GM12878 (cell line): ENCODE measurements around the gene SLC2A9. TPM values are rescaled to one million over a fixed set of nuclear protein-coding genes. Genes with fewer than 3 reads are reported as not detected.

Source experiments
- ATAC-seq: fragments of 200-7000 bp; cut with Tn5 transposase; 3 replicates; pipeline ENCODE4 v1.9.1; 2020; ENCODE audit warnings: mild to moderate bottlenecking, moderate library complexity
- BruUV-seq: library from RNA; stranded (reverse); fragments of 400-500 nt; replicated peaks from 2 replicates; lab custom pipeline; 2021; lab: Mats Ljungman, UMichigan
- CTCF ChIA-PET: fragments of 300-600 bp; sonication (Branson Sonifier 250); formaldehyde crosslinking; extraction: SDS; loops from one replicate; lab custom pipeline; 2021; ENCODE audit warnings: inconsistent platforms; lab: Yijun Ruan, JAX
- POLR2A ChIA-PET: fragments of 350-600 bp; formaldehyde crosslinking; extraction: SDS; loops from one replicate; lab custom pipeline; 2021; ENCODE audit warnings: inconsistent platforms; lab: Charles Lee
- RAD21 ChIA-PET: fragments of 300-600 bp; sonication (Branson Sonifier 250); formaldehyde crosslinking; loops from one replicate; lab custom pipeline; 2023; ENCODE audit warnings: antibody characterized with exemption; ENCODE audit not compliant: unreplicated experiment; lab: Charles Lee
- SMC1A ChIA-PET: fragments of 300-600 bp; sonication (Branson Sonifier 250); formaldehyde crosslinking; loops from one replicate; lab custom pipeline; 2023; ENCODE audit not compliant: unreplicated experiment, uncharacterized antibody; lab: Charles Lee
- DNase-seq: peaks from one replicate; pipeline ENCODE4 v3.0.0-alpha.2; 2011; ENCODE audit warnings: low read depth, low spot score
- FAIRE-seq: peaks from 3 replicates; lab custom pipeline; 2011; peaks lifted over from hg19 to GRCh38; lab: Jason Lieb, UNC
- H2AFZ ChIP-seq: 2 replicates; pipeline ENCODE4 v1.6.0; 2011; ENCODE audit warnings: low read depth, low read length, control low read depth; ENCODE audit not compliant: control insufficient read depth
- H3K27ac ChIP-seq: 2 replicates; pipeline ENCODE4 v1.5.1; 2011; ENCODE audit warnings: control low read depth; ENCODE audit not compliant: control insufficient read depth, insufficient read depth
- H3K27me3 ChIP-seq, 2 experiments: replicated peaks in 1 of 2; 2 replicates each; pipeline versions ENCODE4 v1.6.0 to v1.6.1; 2011; ENCODE audit warnings: low read length in 1 of 2; ENCODE audit not compliant: control insufficient read depth in 2 of 2, insufficient read depth in 2 of 2
- H3K36me3 ChIP-seq, 2 experiments: 2 replicates each; pipeline ENCODE4 v1.5.1; 2011; ENCODE audit warnings: low read length in 1 of 2; ENCODE audit not compliant: control insufficient read depth in 2 of 2, insufficient read depth in 2 of 2
- H3K4me1 ChIP-seq: 2 replicates; pipeline ENCODE4 v1.6.1; 2011; ENCODE audit warnings: mild to moderate bottlenecking, low read length, moderate library complexity, mixed read lengths; ENCODE audit not compliant: control insufficient read depth, insufficient read depth
- H3K4me2 ChIP-seq: 2 replicates; pipeline ENCODE4 v1.6.0; 2011; ENCODE audit warnings: control low read depth; ENCODE audit not compliant: control insufficient read depth, insufficient read depth
- H3K4me3 ChIP-seq: fragments of 200-600 bp; sonication (generic); 2 replicates; pipeline ENCODE4 v1.5.1; 2016
- H3K79me2 ChIP-seq: 2 replicates; pipeline ENCODE4 v1.6.0; 2011; ENCODE audit warnings: low read length; ENCODE audit not compliant: control insufficient read depth, insufficient read depth
- H3K9ac ChIP-seq: 2 replicates; pipeline ENCODE4 v1.8.0; 2011; ENCODE audit warnings: low read length, control low read depth, mixed read lengths; ENCODE audit not compliant: control insufficient read depth, insufficient read depth
- H3K9me3 ChIP-seq: replicated peaks from 3 replicates; pipeline ENCODE4 v1.5.1; 2011; ENCODE audit warnings: mild to moderate bottlenecking, low read length; ENCODE audit not compliant: control insufficient read depth, insufficient read depth
- H4K20me1 ChIP-seq: 2 replicates; pipeline ENCODE4 v1.6.0; 2011; ENCODE audit not compliant: control insufficient read depth, insufficient read depth
- CHD4 ChIP-seq: fragments of 200-600 bp; sonication (generic); IDR thresholded peaks from 2 replicates; pipeline ENCODE4 v1.6.1; 2016; ENCODE audit warnings: mild to moderate bottlenecking
- FOXK2 ChIP-seq: fragments of 450-650 bp; IDR thresholded peaks from 2 replicates; pipeline ENCODE4 v1.6.1; 2017; ENCODE audit warnings: mild to moderate bottlenecking, moderate library complexity
- HDGF ChIP-seq: fragments of 450-650 bp; IDR thresholded peaks from 2 replicates; pipeline ENCODE4 v1.6.1; 2016; ENCODE audit warnings: antibody characterized with exemption
- NFIC ChIP-seq: IDR thresholded peaks from 2 replicates; pipeline ENCODE4 v1.6.1; 2012; ENCODE audit warnings: low read depth, mild to moderate bottlenecking, inconsistent platforms, low read length, moderate library complexity
- POLR2A ChIP-seq: IDR thresholded peaks from 2 replicates; pipeline ENCODE4 v1.6.1; 2011; ENCODE audit warnings: low read depth, mild to moderate bottlenecking, low read length
- POU2F2 ChIP-seq: IDR thresholded peaks from 3 replicates; pipeline ENCODE4 v1.6.1; 2011; ENCODE audit warnings: low read depth, mild to moderate bottlenecking, low read length, borderline replicate concordance
- RBBP5 ChIP-seq: fragments of 200-600 bp; sonication (generic); conservative IDR thresholded peaks from 2 replicates; pipeline ENCODE4 v1.6.1; 2016
- STAT1 ChIP-seq: fragments of 450-650 bp; conservative IDR thresholded peaks from 2 replicates; pipeline ENCODE4 v1.6.1; 2014; ENCODE audit warnings: antibody characterized with exemption, mild to moderate bottlenecking
- WGBS: methylation state at CpG from one replicate; pipeline ENCODE4 v1.1.6; 2016; ENCODE audit warnings: low lambda C conversion rate; ENCODE audit not compliant: insufficient replicate concordance, insufficient coverage; ENCODE audit errors: missing lambda C conversion rate; 5-methylcytosine and 5-hydroxymethylcytosine counted together
- in situ Hi-C: fragments of 300-500 bp; cut with MboI; formaldehyde crosslinking; loops from 9 replicates; pipeline ENCODE4 v1.14.3; 2018; ENCODE audit warnings: mixed read lengths
- intact Hi-C: fragments of 100-400 bp; cut with micrococcal nuclease; formaldehyde crosslinking; loops from one replicate; pipeline ENCODE4 v1.14.2; 2022; ENCODE audit not compliant: unreplicated experiment
- polyA plus RNA-seq, 11 experiments: library from polyadenylated mRNA; depleted of rRNA in 4 of 11; unstranded in 6 of 11; stranded (reverse) in 5 of 11; fragments of >200 nt; fragmentation: Nextera tagmentation in 4 of 11; fragmentation: Illumina TruSeq in 1 of 11; extraction: Ambion mirVana in 4 of 11; extraction: Trizol in 1 of 11; gene quantifications; 1 replicate in 1 of 11; 2 replicates in 10 of 11; pipeline versions ENCODE4 v1.2.1 to v1.2.3, GENCODE V29; 2011 to 2016; ENCODE audit warnings: inconsistent platforms in 2 of 11, missing spikeins in 2 of 11, low read depth in 1 of 11
- total RNA-seq, 4 experiments: library from RNA; depleted of rRNA in 3 of 4; stranded (reverse); fragments of >200 nt in 3 of 4; fragmentation: Illumina TruSeq in 1 of 4; extraction: Trizol in 1 of 4; gene quantifications; 2 replicates each; pipeline versions ENCODE4 v1.2.1 to v1.2.3, GENCODE V29; 2013 to 2021
- TF ChIP-seq, protein P1 (sequence below): fragments of 450-650 bp; IDR thresholded peaks from 2 replicates; pipeline ENCODE4 v1.6.1; 2017; ENCODE audit warnings: mild to moderate bottlenecking, low read depth, inconsistent platforms; ENCODE audit not compliant: poor library complexity, severe bottlenecking
- TF ChIP-seq, protein P2 (sequence below): IDR thresholded peaks from 2 replicates; pipeline ENCODE4 v1.6.1; 2012; ENCODE audit warnings: mild to moderate bottlenecking, low read depth, low read length
- TF ChIP-seq, protein P3 (sequence below): IDR thresholded peaks from 2 replicates; pipeline ENCODE4 v1.6.1; 2011; ENCODE audit warnings: mild to moderate bottlenecking, low read depth, low read length, moderate library complexity; ENCODE audit not compliant: insufficient replicate concordance
- TF ChIP-seq, protein P4 (sequence below): IDR thresholded peaks from 2 replicates; pipeline ENCODE4 v1.6.1; 2011; ENCODE audit warnings: borderline replicate concordance, low read depth, mild to moderate bottlenecking, moderate library complexity, low read length; ENCODE audit not compliant: insufficient read depth, poor library complexity, severe bottlenecking

Gene SLC2A9
- total and polyA plus RNA-seq, 10 of the 15 experiments (the other 5 are each of a cell fraction or from before 2014, with no cell fraction given): 0.28 to 2.8 (median 1.2) TPM

DNA sequence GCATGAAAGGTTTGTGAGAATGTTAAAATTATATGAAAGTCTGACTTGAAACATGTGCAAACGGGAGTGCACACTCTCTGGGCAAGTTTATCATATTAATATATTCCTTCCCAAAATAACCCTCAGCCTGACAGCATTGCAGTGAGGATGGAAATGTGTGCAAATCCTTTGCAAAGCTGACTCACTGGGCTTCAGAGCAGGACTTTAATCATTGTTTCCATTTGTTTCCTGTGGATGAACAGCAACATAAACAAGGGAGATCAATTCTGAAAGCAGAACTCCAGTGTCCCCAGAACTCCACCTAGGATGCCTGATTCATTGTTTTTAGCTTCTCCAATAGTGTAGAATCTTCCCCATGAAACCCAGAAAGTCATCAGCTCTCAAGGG, 32.9 kb downstream of the SLC2A9 start:
- Histone ChIP-seq H3K4me2 (peak overlapping the region; percentile 63; the same call in 1 of the 2 replicates), H3K4me1 (peaks cover 10% of the 10 kb centered on the region), H3K27ac (peak overlapping the region; percentile 42; the same call in 1 of the 2 replicates), H2AFZ (no peak overlapping the region; the same call in 1 of the 2 replicates), H3K79me2 (no peaks in the 10 kb centered on the region), H3K4me3 (peak overlapping the region; percentile 5; the same call in 1 of the 2 replicates), H3K9me3 (no peaks in the 10 kb centered on the region; the same call in 2 of the 3 replicates), H3K27me3 (no peaks in the 10 kb centered on the region), H4K20me1 (no peaks in the 10 kb centered on the region), H3K36me3 (no peaks in the 10 kb centered on the region), H3K9ac (no peak overlapping the region)
- ATAC-seq (no peak), DNase-seq (no peak), FAIRE-seq (no peak)
- TF ChIP-seq CHD4: no peak
- TF ChIP-seq, protein P1, sequence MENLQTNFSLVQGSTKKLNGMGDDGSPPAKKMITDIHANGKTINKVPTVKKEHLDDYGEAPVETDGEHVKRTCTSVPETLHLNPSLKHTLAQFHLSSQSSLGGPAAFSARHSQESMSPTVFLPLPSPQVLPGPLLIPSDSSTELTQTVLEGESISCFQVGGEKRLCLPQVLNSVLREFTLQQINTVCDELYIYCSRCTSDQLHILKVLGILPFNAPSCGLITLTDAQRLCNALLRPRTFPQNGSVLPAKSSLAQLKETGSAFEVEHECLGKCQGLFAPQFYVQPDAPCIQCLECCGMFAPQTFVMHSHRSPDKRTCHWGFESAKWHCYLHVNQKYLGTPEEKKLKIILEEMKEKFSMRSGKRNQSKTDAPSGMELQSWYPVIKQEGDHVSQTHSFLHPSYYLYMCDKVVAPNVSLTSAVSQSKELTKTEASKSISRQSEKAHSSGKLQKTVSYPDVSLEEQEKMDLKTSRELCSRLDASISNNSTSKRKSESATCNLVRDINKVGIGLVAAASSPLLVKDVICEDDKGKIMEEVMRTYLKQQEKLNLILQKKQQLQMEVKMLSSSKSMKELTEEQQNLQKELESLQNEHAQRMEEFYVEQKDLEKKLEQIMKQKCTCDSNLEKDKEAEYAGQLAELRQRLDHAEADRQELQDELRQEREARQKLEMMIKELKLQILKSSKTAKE: no peak
- no peak for TF ChIP-seq HDGF
- TF ChIP-seq POU2F2: no peak
- TF ChIP-seq STAT1: no peak
- TF ChIP-seq, protein P2, sequence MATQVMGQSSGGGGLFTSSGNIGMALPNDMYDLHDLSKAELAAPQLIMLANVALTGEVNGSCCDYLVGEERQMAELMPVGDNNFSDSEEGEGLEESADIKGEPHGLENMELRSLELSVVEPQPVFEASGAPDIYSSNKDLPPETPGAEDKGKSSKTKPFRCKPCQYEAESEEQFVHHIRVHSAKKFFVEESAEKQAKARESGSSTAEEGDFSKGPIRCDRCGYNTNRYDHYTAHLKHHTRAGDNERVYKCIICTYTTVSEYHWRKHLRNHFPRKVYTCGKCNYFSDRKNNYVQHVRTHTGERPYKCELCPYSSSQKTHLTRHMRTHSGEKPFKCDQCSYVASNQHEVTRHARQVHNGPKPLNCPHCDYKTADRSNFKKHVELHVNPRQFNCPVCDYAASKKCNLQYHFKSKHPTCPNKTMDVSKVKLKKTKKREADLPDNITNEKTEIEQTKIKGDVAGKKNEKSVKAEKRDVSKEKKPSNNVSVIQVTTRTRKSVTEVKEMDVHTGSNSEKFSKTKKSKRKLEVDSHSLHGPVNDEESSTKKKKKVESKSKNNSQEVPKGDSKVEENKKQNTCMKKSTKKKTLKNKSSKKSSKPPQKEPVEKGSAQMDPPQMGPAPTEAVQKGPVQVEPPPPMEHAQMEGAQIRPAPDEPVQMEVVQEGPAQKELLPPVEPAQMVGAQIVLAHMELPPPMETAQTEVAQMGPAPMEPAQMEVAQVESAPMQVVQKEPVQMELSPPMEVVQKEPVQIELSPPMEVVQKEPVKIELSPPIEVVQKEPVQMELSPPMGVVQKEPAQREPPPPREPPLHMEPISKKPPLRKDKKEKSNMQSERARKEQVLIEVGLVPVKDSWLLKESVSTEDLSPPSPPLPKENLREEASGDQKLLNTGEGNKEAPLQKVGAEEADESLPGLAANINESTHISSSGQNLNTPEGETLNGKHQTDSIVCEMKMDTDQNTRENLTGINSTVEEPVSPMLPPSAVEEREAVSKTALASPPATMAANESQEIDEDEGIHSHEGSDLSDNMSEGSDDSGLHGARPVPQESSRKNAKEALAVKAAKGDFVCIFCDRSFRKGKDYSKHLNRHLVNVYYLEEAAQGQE: no peak
- TF ChIP-seq RBBP5: no peak
- TF ChIP-seq, protein P3, sequence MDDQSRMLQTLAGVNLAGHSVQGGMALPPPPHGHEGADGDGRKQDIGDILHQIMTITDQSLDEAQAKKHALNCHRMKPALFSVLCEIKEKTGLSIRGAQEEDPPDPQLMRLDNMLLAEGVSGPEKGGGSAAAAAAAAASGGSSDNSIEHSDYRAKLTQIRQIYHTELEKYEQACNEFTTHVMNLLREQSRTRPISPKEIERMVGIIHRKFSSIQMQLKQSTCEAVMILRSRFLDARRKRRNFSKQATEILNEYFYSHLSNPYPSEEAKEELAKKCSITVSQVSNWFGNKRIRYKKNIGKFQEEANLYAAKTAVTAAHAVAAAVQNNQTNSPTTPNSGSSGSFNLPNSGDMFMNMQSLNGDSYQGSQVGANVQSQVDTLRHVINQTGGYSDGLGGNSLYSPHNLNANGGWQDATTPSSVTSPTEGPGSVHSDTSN: peak; percentile 12
- TF ChIP-seq NFIC: 0 out of 2 replicates have a peak, but pooled peaks have one; percentile 33
- TF ChIP-seq, protein P4, sequence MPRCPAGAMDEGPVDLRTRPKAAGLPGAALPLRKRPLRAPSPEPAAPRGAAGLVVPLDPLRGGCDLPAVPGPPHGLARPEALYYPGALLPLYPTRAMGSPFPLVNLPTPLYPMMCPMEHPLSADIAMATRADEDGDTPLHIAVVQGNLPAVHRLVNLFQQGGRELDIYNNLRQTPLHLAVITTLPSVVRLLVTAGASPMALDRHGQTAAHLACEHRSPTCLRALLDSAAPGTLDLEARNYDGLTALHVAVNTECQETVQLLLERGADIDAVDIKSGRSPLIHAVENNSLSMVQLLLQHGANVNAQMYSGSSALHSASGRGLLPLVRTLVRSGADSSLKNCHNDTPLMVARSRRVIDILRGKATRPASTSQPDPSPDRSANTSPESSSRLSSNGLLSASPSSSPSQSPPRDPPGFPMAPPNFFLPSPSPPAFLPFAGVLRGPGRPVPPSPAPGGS: peak; percentile 75
- TF ChIP-seq POLR2A: no peak
- TF ChIP-seq FOXK2: no peak
- intact Hi-C loops (no loop called here), in situ Hi-C loops (no loop called here)
- WGBS: 0% methylated on average over 1 of the region's 1 CpG
- ChIA-PET POLR2A (interaction anchor here (1.4 to 2.9 kb wide), 4 partner anchors 9 to 18 kb away, joined by 6 to 15 read pairs (median 7); no protein-coding TSS in a partner anchor), RAD21 (interaction anchor here (1.0 to 4.8 kb wide), 6 partner anchors 17 to 181 kb away, joined by 3 to 41 read pairs (median 4); no protein-coding TSS in a partner anchor), CTCF (interaction anchor here (0.8 to 6.1 kb wide), 6 partner anchors 8 to 26 kb away, joined by 3 to 49 read pairs (median 5); no protein-coding TSS in a partner anchor), SMC1A (interaction anchor here (0.6 to 6.1 kb wide), 10 partner anchors 9 to 130 kb away, joined by 3 to 43 read pairs (median 5); no protein-coding TSS in a partner anchor)
- BruUV-seq: TSS peak; percentile 76
